OCI-LY3 (cell line): Measurements from ENCODE around the gene CBR3.
A peak's percentile ranks its signal among the peaks of the same experiment; 100 is the strongest.

Experiments
- H2AFZ ChIP-seq: fragments of 200-600, 300-600 bp; shearing (Covaris generic); 2 replicates; pipeline ENCODE4 v1.6.0; 2014; ENCODE audit warnings: antibody characterized with exemption, low read depth, low read length
- H3K27ac ChIP-seq: fragments of 200-600, 300-600 bp; sonication (generic); 2 replicates; pipeline ENCODE4 v1.5.1; 2014; ENCODE audit warnings: mild to moderate bottlenecking, low read length, moderate library complexity, mixed read lengths
- H3K27me3 ChIP-seq: fragments of 200-600, 300-600 bp; sonication (generic); 2 replicates; pipeline ENCODE4 v1.6.1; 2014; ENCODE audit warnings: low read depth, low read length, mixed read lengths
- H3K36me3 ChIP-seq: fragments of 200-600, 300-600 bp; sonication (generic); replicated peaks from 2 replicates; pipeline ENCODE3; 2014; ENCODE audit warnings: low read depth, low read length, mixed read lengths
- H3K4me1 ChIP-seq: fragments of 300-600, 200-600 bp; sonication (generic); 2 replicates; pipeline ENCODE4 v1.6.1; 2014; ENCODE audit warnings: low read length, mixed read lengths
- H3K4me2 ChIP-seq: fragments of 200-600, 300-600 bp; sonication (generic); 2 replicates; pipeline ENCODE4 v1.6.1; 2014; ENCODE audit warnings: low read length, mixed read lengths
- H3K4me3 ChIP-seq: fragments of 300-600, 200-600 bp; sonication (generic); 2 replicates; pipeline ENCODE4 v1.5.1; 2014; ENCODE audit warnings: antibody characterized with exemption, mild to moderate bottlenecking, low read length, moderate library complexity
- H3K79me2 ChIP-seq: fragments of 300-600, 200-600 bp; shearing (Covaris generic); 2 replicates; pipeline ENCODE4 v1.6.1; 2014; ENCODE audit warnings: mild to moderate bottlenecking, low read length, mixed read lengths
- H3K9ac ChIP-seq: fragments of 300-600, 200-600 bp; shearing (Covaris generic); 2 replicates; pipeline ENCODE4 v1.6.0; 2014; ENCODE audit warnings: mild to moderate bottlenecking, low read length, moderate library complexity
- H3K9me3 ChIP-seq: fragments of 200-600, 300-600 bp; shearing (Covaris generic); 2 replicates; pipeline ENCODE4 v1.6.1; 2014; ENCODE audit warnings: low read length, mixed read lengths; ENCODE audit not compliant: insufficient read depth
- H4K20me1 ChIP-seq: fragments of 200-600, 300-600 bp; sonication (generic); 2 replicates; pipeline ENCODE4 v1.6.1; 2016; ENCODE audit warnings: low read length, mixed read lengths; ENCODE audit not compliant: insufficient read depth
- EZH2phosphoT487 ChIP-seq: fragments of 200-600 bp; shearing (Covaris generic); IDR thresholded peaks from 2 replicates; pipeline ENCODE4 v1.6.1; 2018; ENCODE audit warnings: antibody characterized with exemption, mixed run types, low read depth
- TF ChIP-seq, protein P1 (sequence below): fragments of 200-600, 300-600 bp; sonication (generic); IDR thresholded peaks from 2 replicates; pipeline ENCODE4 v1.5.1; 2014; ENCODE audit warnings: antibody characterized with exemption, low read length, low read depth

CBR3 gene

DNA sequence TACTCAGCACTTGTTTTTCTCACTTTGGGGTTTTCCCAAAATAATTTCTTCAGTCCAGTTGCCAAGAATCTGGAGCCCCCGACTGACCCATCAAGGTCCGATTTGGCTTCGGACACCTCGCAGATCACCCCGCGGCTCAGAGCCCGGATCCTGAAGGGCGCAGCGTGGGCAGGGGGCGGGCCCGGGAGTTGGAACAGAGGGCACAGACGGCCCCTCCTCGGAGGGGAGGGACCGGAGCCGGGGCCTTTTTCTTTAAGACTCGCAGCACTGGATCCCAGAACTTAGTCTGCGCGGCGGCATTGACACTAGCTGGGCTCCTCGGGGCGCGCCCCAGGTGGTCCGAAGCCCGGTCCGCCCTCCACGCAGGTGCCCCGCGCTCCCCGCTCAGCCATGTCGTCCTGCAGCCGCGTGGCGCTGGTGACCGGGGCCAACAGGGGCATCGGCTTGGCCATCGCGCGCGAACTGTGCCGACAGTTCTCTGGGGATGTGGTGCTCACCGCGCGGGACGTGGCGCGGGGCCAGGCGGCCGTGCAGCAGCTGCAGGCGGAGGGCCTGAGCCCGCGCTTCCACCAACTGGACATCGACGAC is at the start of gene CBR3:
CBR3 (plus strand) TSS at position 277 of the 588 bp plus-strand sequence; CDS start at position 391, 114 bp downstream.
- no peaks in the 10 kb centered on the region for H3K9me3 ChIP-seq
- peak within 1 kb of the TSS; percentile 96 for H2AFZ ChIP-seq
- H3K27ac ChIP-seq: peak within 1 kb of the TSS; percentile 29; the same call in 1 of the 2 replicates
- H4K20me1 ChIP-seq: no peaks in the 10 kb centered on the region
- H3K27me3 ChIP-seq: no peaks in the 10 kb centered on the region
- no peaks in the 10 kb centered on the region for H3K79me2 ChIP-seq
- H3K4me3 ChIP-seq: peak within 1 kb of the TSS; percentile 96
- TF ChIP-seq EZH2phosphoT487: no peak
- TF ChIP-seq, protein P1, sequence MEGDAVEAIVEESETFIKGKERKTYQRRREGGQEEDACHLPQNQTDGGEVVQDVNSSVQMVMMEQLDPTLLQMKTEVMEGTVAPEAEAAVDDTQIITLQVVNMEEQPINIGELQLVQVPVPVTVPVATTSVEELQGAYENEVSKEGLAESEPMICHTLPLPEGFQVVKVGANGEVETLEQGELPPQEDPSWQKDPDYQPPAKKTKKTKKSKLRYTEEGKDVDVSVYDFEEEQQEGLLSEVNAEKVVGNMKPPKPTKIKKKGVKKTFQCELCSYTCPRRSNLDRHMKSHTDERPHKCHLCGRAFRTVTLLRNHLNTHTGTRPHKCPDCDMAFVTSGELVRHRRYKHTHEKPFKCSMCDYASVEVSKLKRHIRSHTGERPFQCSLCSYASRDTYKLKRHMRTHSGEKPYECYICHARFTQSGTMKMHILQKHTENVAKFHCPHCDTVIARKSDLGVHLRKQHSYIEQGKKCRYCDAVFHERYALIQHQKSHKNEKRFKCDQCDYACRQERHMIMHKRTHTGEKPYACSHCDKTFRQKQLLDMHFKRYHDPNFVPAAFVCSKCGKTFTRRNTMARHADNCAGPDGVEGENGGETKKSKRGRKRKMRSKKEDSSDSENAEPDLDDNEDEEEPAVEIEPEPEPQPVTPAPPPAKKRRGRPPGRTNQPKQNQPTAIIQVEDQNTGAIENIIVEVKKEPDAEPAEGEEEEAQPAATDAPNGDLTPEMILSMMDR: no peak
- no peaks in the 10 kb centered on the region for H3K36me3 ChIP-seq
- peaks cover 21% of the 10 kb centered on the region for H3K4me1 ChIP-seq
- peak within 1 kb of the TSS; percentile 99 for H3K4me2 ChIP-seq
- H3K9ac ChIP-seq: peak within 1 kb of the TSS; percentile 67

- Histone ChIP-seq H3K36me3 (no peaks in the 10 kb centered on the region), H3K79me2 (no peaks in the 10 kb centered on the region), H3K27ac (no peak overlapping the region), H4K20me1 (no peaks in the 10 kb centered on the region), H3K4me1 (no peaks in the 10 kb centered on the region), H3K9me3 (no peaks in the 10 kb centered on the region), H2AFZ (no peak overlapping the region), H3K4me3 (no peak overlapping the region), H3K27me3 (no peaks in the 10 kb centered on the region), H3K9ac (no peak overlapping the region), H3K4me2 (no peak overlapping the region)
- no peak for TF ChIP-seq EZH2phosphoT487
- TF ChIP-seq, protein P1: no peak
These were observed 47.3 kb upstream of the CBR3 start for GRCh38 chr21:36087362-36088138.

DNA sequence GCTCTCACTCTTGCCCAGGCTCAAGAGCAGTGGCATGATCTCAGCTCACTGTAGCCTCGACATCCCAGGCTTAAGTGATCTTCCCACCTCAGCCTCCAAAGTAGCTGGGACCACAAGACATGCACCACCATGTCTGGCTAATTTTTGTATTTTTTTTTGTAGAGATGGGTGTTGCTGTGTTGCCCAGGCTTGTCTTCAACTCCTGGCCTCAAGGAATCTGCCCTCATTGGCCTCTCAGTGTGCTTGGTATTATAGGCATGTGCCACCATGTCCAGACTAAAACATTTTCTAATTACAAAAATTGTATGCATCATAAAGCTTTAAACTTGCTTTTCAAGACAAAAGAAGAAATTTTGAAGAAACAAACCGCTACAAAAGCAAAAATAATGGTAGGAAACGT is 44.9 kb upstream of the CBR3 start:
- Histone ChIP-seq H3K9me3 (peaks cover 9% of the 10 kb centered on the region; the same call in 1 of the 2 replicates), H3K36me3 (no peaks in the 10 kb centered on the region), H3K27me3 (no peaks in the 10 kb centered on the region), H4K20me1 (no peaks in the 10 kb centered on the region), H3K9ac (no peak overlapping the region), H3K27ac (no peak overlapping the region), H3K4me1 (no peaks in the 10 kb centered on the region), H3K79me2 (no peaks in the 10 kb centered on the region), H3K4me2 (no peak overlapping the region), H2AFZ (no peak overlapping the region), H3K4me3 (no peak overlapping the region)
- no peak for TF ChIP-seq EZH2phosphoT487
- TF ChIP-seq, protein P1: no peak

DNA sequence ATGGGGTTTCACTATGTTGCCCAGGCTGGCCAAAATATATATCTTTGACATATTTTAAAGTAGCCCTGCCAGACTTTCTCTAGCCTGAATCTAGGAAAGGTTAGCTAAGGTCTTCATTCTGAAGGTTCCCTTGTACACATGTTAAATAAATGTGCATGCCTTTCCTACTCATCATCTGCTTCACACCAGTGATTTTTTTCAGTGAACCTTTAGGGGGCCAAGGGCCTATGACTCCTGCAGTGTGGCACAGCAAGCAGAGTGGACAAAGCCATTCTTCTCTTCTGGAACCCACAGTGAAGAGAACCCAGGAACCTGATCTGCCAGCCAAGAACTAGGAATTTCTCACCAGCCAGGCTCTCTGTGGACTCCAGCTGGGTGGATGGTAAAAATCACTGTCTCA is 42.2 kb upstream of the CBR3 start:
- no peaks in the 10 kb centered on the region for H3K79me2 ChIP-seq
- H3K27me3 ChIP-seq: no peaks in the 10 kb centered on the region
- no peak overlapping the region for H3K27ac ChIP-seq
- no peaks in the 10 kb centered on the region for H4K20me1 ChIP-seq
- no peaks in the 10 kb centered on the region for H3K36me3 ChIP-seq
- H3K9ac ChIP-seq: no peak overlapping the region
- H2AFZ ChIP-seq: no peak overlapping the region
- no peak overlapping the region for H3K4me2 ChIP-seq
- no peak overlapping the region for H3K4me3 ChIP-seq
- no peaks in the 10 kb centered on the region; the same call in 1 of the 2 replicates for H3K4me1 ChIP-seq
- TF ChIP-seq, protein P1: no peak
- no peak for TF ChIP-seq EZH2phosphoT487
- H3K9me3 ChIP-seq: peaks cover 9% of the 10 kb centered on the region; the same call in 1 of the 2 replicates
